Activated gamma-delta T cell treated with Interleukin-2 at 50 U/mL for 16 hours (primary cell): ENCODE measurements around the gene RBM43.

Experiments
- DNase-seq: peaks from one replicate; pipeline ENCODE4 v3.0.0-alpha.2; 2020

RBM43 gene

GRCh38 chr2:151206446-151206968 is 55.2 kb downstream of the RBM43 start:
- no peak for DNase-seq

GRCh38 chr2:151205571-151205970 is 56.1 kb downstream of the RBM43 start:
- no peak for DNase-seq

- no peak for DNase-seq
These were observed 56.9 kb downstream of the RBM43 start for GRCh38 chr2:151204756-151205155.

GRCh38 chr2:151200844-151201243 is 60.8 kb downstream of the RBM43 start:
- DNase-seq = no peak

GRCh38 chr2:151200277-151200676 is 61.4 kb downstream of the RBM43 start:
- DNase-seq = no peak

- DNase-seq = no peak
These were observed 63.0 kb downstream of the RBM43 start for GRCh38 chr2:151198645-151199044.
